NCI-H345 treated with DMSO at 0.1 percent for 48 hours (cell line): ENCODE measurements around the gene COG5.
"Not testable (repeated sequence)": the region's sequence is repeated elsewhere in the genome, so short reads cannot be mapped to it uniquely, and the experiment has no call there.

ENCODE experiments used
- DNase-seq: peaks from one replicate; lab custom pipeline; 2025; ENCODE audit not compliant: unreplicated experiment; lab: John Stamatoyannopoulos, UW

Gene COG5

GRCh38 chr7:107580716-107581383 is 17.1 kb upstream of the COG5 start:
- DNase-seq, result no peak

GRCh38 chr7:107579885-107580715 is 16.4 kb upstream of the COG5 start, which contains the start of gene BCAP29:
BCAP29 (plus strand) TSS chr7:107580246; CDS start chr7:107580773, 527 bp downstream.
- peak; percentile 46 for DNase-seq

- no peak for DNase-seq
Observed at GRCh38 chr7:107579554-107579884, 15.8 kb upstream of the COG5 start.

- DNase-seq, result no peak
Observed at GRCh38 chr7:107573537-107573936, 9.8 kb upstream of the COG5 start.

- no peak for DNase-seq
Observed at GRCh38 chr7:107570298-107570697, 6.6 kb upstream of the COG5 start.

- no peak for DNase-seq
Observed at GRCh38 chr7:107564553-107565298, 1.0 kb upstream of the COG5 start.

- no peak for DNase-seq
Observed at GRCh38 chr7:107563081-107563774, 492 bp downstream of the COG5 start.

- DNase-seq, result no peak
Observed at GRCh38 chr7:107560898-107561516, 2.7 kb downstream of the COG5 start.

GRCh38 chr7:107559864-107560263 is 3.9 kb downstream of the COG5 start:
- no peak for DNase-seq

GRCh38 chr7:107555893-107556292 is 7.8 kb downstream of the COG5 start:
- DNase-seq, result no peak

- DNase-seq, result no peak
Observed at GRCh38 chr7:107551936-107552335, 11.8 kb downstream of the COG5 start.

- no peak for DNase-seq
Observed at GRCh38 chr7:107544848-107545591, 18.7 kb downstream of the COG5 start.

- DNase-seq, result no peak
Observed at GRCh38 chr7:107543338-107543993, 20.3 kb downstream of the COG5 start.

- peak; percentile 87 for DNase-seq
Observed at GRCh38 chr7:107538001-107538400, 25.7 kb downstream of the COG5 start.

GRCh38 chr7:107537228-107537627 is 26.5 kb downstream of the COG5 start:
- not testable (repeated sequence) for DNase-seq

GRCh38 chr7:107534139-107534538 is 29.6 kb downstream of the COG5 start:
- DNase-seq, result no peak

GRCh38 chr7:107530751-107531150 is 33.0 kb downstream of the COG5 start:
- DNase-seq, result no peak

GRCh38 chr7:107528461-107528860 is 35.3 kb downstream of the COG5 start:
- DNase-seq, result no peak

- DNase-seq, result no peak
Observed at GRCh38 chr7:107527196-107527595, 36.5 kb downstream of the COG5 start.
